Measurements from ENCODE around the gene PNRC1. TPM values are rescaled to one million over a fixed set of nuclear protein-coding genes. Genes with fewer than 3 reads are reported as not detected.
"Not testable (repeated sequence)": the region's sequence is repeated elsewhere in the genome, so short reads cannot be mapped to it uniquely, and the experiment has no call there.

PNRC1 gene
- total RNA-seq, result 35.3 and 110 TPM in 2 replicates

- peak; percentile 98 for DNase-seq (ENCODE audit: low read depth)
These were observed at the start of gene PNRC1 for GRCh38 chr6:89080281-89081128. Gene PNRC1, plus strand, starts transcription at chr6:89080751. Its CDS starts 144 bp downstream, at chr6:89080895.

GRCh38 chr6:89032599-89032998 is 48.0 kb upstream of the PNRC1 start:
- DNase-seq (ENCODE audit: low read depth), result no peak

GRCh38 chr6:89033461-89033860 is 47.1 kb upstream of the PNRC1 start:
- peak; percentile 43 for DNase-seq (ENCODE audit: low read depth)

GRCh38 chr6:89034116-89034515 is 46.4 kb upstream of the PNRC1 start:
- DNase-seq (ENCODE audit: low read depth), result not testable (repeated sequence)

GRCh38 chr6:89034586-89035251 is 45.8 kb upstream of the PNRC1 start:
- peak; percentile 91 for DNase-seq (ENCODE audit: low read depth)

GRCh38 chr6:89035252-89036101 is 45.1 kb upstream of the PNRC1 start:
- peak; percentile 100 for DNase-seq (ENCODE audit: low read depth)

GRCh38 chr6:89037141-89037900 is 43.2 kb upstream of the PNRC1 start:
- DNase-seq (ENCODE audit: low read depth), result peak; percentile 60

- not testable (repeated sequence) for DNase-seq (ENCODE audit: low read depth)
These were observed 42.7 kb upstream of the PNRC1 start for GRCh38 chr6:89037901-89038293.

GRCh38 chr6:89042664-89043063 is 37.9 kb upstream of the PNRC1 start:
- DNase-seq (ENCODE audit: low read depth), result no peak

- no peak for DNase-seq (ENCODE audit: low read depth)
These were observed 36.1 kb upstream of the PNRC1 start for GRCh38 chr6:89044328-89045010.

- DNase-seq (ENCODE audit: low read depth), result no peak
These were observed 35.6 kb upstream of the PNRC1 start for GRCh38 chr6:89045011-89045387.

- DNase-seq (ENCODE audit: low read depth), result no peak
These were observed 35.0 kb upstream of the PNRC1 start for GRCh38 chr6:89045576-89045975.

- DNase-seq (ENCODE audit: low read depth), result no peak
These were observed 33.1 kb upstream of the PNRC1 start for GRCh38 chr6:89047473-89047872.

- no peak for DNase-seq (ENCODE audit: low read depth)
These were observed 32.1 kb upstream of the PNRC1 start for GRCh38 chr6:89048288-89048923.

GRCh38 chr6:89048985-89049384 is 31.6 kb upstream of the PNRC1 start:
- peak; percentile 16 for DNase-seq (ENCODE audit: low read depth)

GRCh38 chr6:89050155-89050554 is 30.4 kb upstream of the PNRC1 start:
- peak; percentile 59 for DNase-seq (ENCODE audit: low read depth)

GRCh38 chr6:89050697-89051096 is 29.9 kb upstream of the PNRC1 start:
- no peak for DNase-seq (ENCODE audit: low read depth)

GRCh38 chr6:89051676-89052075 is 28.9 kb upstream of the PNRC1 start:
- DNase-seq (ENCODE audit: low read depth), result no peak

- no peak for DNase-seq (ENCODE audit: low read depth)
These were observed 26.3 kb upstream of the PNRC1 start for GRCh38 chr6:89054208-89054607.

- DNase-seq (ENCODE audit: low read depth), result no peak
These were observed 22.8 kb upstream of the PNRC1 start for GRCh38 chr6:89057759-89058158.

All from renal cortical epithelial cell (primary cell).